Measurements from ENCODE around the gene RABL6.
"Not testable (repeated sequence)": the region's sequence is repeated elsewhere in the genome, so short reads cannot be mapped to it uniquely, and the experiment has no call there.

Gene RABL6

DNA sequence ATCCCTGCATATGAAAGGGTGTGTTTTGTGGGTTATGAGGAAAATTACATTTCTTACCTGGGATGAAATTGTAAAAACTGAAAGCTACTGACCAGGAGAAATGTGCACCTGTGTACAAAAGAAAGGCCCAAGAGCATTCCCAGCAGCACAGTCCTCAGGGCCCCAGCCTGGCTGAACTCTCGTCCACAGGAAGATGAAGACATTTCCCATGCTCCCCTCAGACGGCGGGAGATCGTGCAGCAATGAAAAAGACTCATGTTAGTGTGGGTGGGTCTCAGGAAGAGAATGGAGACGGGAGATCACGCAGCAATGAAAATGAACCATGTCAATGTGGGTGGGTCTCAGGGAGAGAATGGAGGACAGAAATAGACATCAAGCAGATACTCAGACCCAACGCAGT lies 30.8 kb upstream of the RABL6 start:
- H3K4me3 ChIP-seq (ENCODE audit: low read depth, low read length) = no peak overlapping the region
- in situ Hi-C loops (cut with HindIII; ENCODE audit: low sequenced_read_pairs) = no loop called here
- TF ChIP-seq CTCF (IDR thresholded peaks at IDR 0.05; ENCODE audit: low read depth, low read length) = no peak
- DNase-seq (ENCODE audit: low read depth, low spot score) = no peak

GRCh38 chr9:136777359-136777758 lies 30.4 kb upstream of the RABL6 start:
- no peak for DNase-seq (ENCODE audit: low read depth, low spot score)
- TF ChIP-seq CTCF (IDR thresholded peaks at IDR 0.05; ENCODE audit: low read depth, low read length) = no peak
- H3K4me3 ChIP-seq (ENCODE audit: low read depth, low read length) = no peak overlapping the region
- in situ Hi-C loops (cut with HindIII; ENCODE audit: low sequenced_read_pairs) = no loop called here

DNA sequence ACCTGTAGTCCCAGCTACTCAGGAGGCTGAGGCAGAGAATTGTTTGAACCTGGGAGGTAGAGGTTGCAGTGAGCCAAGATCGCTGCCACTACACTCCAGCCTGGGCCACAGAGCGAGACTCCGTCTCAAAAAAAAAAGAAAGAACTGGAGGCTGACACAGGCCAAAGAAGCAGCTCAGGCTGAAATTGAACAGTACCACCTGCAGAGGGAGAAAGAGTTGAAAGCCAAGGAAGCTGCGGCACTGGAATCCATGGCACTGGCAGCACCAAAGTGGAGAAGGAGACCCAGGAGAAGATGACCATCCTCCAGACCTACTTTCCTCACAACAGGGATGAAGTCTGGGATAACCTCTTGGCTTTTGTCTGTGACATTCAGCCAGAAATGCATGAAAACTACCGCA lies 27.9 kb upstream of the RABL6 start:
- in situ Hi-C loops (cut with HindIII; ENCODE audit: low sequenced_read_pairs) = no loop called here
- H3K4me3 ChIP-seq (ENCODE audit: low read depth, low read length) = no peak overlapping the region
- TF ChIP-seq CTCF (IDR thresholded peaks at IDR 0.05; ENCODE audit: low read depth, low read length) = peak; percentile 10
- no peak for DNase-seq (ENCODE audit: low read depth, low spot score)

- no peak overlapping the region for H3K4me3 ChIP-seq (ENCODE audit: low read depth, low read length)
- TF ChIP-seq CTCF (IDR thresholded peaks at IDR 0.05; ENCODE audit: low read depth, low read length) = no peak
- no peak for DNase-seq (ENCODE audit: low read depth, low spot score)
- in situ Hi-C loops (cut with HindIII; ENCODE audit: low sequenced_read_pairs) = no loop called here
Measured at GRCh38 chr9:136782452-136782851, 25.3 kb upstream of the RABL6 start.

DNA sequence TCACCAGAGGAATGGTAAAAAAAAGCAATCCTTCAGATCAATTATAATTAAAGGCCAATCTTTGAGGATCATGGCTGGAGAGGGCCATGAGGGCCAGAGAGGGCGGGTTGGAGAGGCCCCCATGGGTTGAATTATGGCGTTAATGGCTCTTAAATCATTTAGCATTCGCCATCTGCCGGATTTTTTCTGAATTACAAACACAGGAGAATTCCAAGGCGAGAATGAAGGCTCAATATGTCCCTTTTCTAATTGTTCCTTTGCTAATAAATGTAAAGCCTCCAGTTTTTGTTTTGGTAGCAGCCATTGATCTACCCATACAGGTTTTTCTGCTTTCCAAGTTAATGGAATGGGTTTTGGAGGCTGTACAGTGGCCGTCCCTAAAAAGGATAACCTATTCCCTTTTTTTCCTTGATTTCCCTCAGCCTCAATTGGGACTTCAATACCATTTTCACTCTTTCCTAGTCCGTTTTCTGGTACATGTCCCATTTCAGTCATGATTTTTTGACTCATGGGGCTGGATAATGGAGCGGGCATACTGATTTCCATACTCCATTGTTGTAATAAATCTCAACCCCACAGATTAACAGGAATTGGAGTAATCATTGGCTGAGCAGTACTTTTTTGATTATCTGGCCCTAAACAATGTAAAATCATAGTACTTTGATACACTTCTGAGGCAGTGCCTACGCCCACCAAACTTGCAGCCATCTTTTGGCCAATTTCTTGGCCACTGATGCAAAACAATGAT lies 23.3 kb upstream of the RABL6 start:
- no peak for DNase-seq (ENCODE audit: low read depth, low spot score)
- in situ Hi-C loops (cut with HindIII; ENCODE audit: low sequenced_read_pairs) = no loop called here
- no peak for TF ChIP-seq CTCF (IDR thresholded peaks at IDR 0.05; ENCODE audit: low read depth, low read length)
- H3K4me3 ChIP-seq (ENCODE audit: low read depth, low read length) = no peak overlapping the region

- in situ Hi-C loops (cut with HindIII; ENCODE audit: low sequenced_read_pairs) = no loop called here
- no peak for DNase-seq (ENCODE audit: low read depth, low spot score)
- no peak overlapping the region for H3K4me3 ChIP-seq (ENCODE audit: low read depth, low read length)
- no peak for TF ChIP-seq CTCF (IDR thresholded peaks at IDR 0.05; ENCODE audit: low read depth, low read length)
Measured at GRCh38 chr9:136784997-136785361, 22.8 kb upstream of the RABL6 start.

- in situ Hi-C loops (cut with HindIII; ENCODE audit: low sequenced_read_pairs); DNase-seq (ENCODE audit: low read depth, low spot score); H3K4me3 ChIP-seq (ENCODE audit: low read depth, low read length): not testable (repeated sequence)
Measured at GRCh38 chr9:136785565-136786355, 22.0 kb upstream of the RABL6 start.

Measured in astrocyte of the spinal cord (primary cell).